ENCODE data around the gene CH25H. TPM values are rescaled to one million over a fixed set of nuclear protein-coding genes. Genes with fewer than 3 reads are reported as not detected.

Gene CH25H
- total RNA-seq, 1 experiment from 2014 or later: 0.10 TPM

DNA sequence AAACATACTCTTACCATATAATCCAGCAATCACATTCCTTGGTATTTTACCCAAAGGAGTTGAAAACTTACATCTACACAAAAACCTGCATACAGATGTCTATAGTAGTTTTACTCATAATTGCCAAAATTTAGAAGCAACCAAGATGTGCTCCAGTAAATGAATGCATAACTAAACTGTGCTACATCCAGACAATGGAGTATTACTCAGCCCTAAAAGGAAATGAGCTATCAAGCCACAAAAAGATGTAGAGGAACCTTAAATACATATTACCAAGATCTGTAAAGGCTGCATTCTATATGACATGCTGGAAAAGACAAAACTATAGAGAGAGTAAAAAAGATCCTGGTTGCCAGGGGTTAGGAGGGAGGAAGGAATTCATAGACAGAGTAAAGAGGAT lies 21.8 kb upstream of the CH25H start:
- POLR2A ChIA-PET: no interaction called here
- no peaks in the 10 kb centered on the region for H3K27me3 ChIP-seq (ENCODE audit: control insufficient read depth, insufficient read depth, low read length)
- in situ Hi-C loops (cut with HindIII; ENCODE audit: low pct_unique_long_range_greater_than_20kb, low sequenced_read_pairs) (no loop called here), intact Hi-C loops (cut with micrococcal nuclease; ENCODE audit: unreplicated experiment) (no loop called here)
- no peaks in the 10 kb centered on the region for H3K9me3 ChIP-seq (ENCODE audit: control insufficient read depth, insufficient read depth, low read depth, low read length)
- DNase-seq (ENCODE audit: low read depth, low spot score) (no peak), ATAC-seq (no peak)
- CTCF ChIA-PET: no interaction called here
- H3K4me1 ChIP-seq (ENCODE audit: control insufficient read depth, insufficient read depth, low read length): no peaks in the 10 kb centered on the region
- no peak overlapping the region for H3K27ac ChIP-seq (ENCODE audit: low read length)
- no peak overlapping the region for H3K4me3 ChIP-seq (ENCODE audit: low read depth in 2 of 2, low read length in 2 of 2)
- no peak for TF ChIP-seq SIN3A (IDR thresholded peaks at IDR 0.05; ENCODE audit: borderline replicate concordance, insufficient read depth, low read depth, low read length)
- TF ChIP-seq, protein P1, sequence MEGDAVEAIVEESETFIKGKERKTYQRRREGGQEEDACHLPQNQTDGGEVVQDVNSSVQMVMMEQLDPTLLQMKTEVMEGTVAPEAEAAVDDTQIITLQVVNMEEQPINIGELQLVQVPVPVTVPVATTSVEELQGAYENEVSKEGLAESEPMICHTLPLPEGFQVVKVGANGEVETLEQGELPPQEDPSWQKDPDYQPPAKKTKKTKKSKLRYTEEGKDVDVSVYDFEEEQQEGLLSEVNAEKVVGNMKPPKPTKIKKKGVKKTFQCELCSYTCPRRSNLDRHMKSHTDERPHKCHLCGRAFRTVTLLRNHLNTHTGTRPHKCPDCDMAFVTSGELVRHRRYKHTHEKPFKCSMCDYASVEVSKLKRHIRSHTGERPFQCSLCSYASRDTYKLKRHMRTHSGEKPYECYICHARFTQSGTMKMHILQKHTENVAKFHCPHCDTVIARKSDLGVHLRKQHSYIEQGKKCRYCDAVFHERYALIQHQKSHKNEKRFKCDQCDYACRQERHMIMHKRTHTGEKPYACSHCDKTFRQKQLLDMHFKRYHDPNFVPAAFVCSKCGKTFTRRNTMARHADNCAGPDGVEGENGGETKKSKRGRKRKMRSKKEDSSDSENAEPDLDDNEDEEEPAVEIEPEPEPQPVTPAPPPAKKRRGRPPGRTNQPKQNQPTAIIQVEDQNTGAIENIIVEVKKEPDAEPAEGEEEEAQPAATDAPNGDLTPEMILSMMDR (IDR thresholded peaks at IDR 0.05): no peak
- TF ChIP-seq POLR2AphosphoS5 (IDR thresholded peaks at IDR 0.05; ENCODE audit: low read depth, low read length): no peak
- no peak for TF ChIP-seq TCF7L2 (IDR thresholded peaks at IDR 0.05; ENCODE audit: low read depth, low read length)
- TF ChIP-seq, protein P2, sequence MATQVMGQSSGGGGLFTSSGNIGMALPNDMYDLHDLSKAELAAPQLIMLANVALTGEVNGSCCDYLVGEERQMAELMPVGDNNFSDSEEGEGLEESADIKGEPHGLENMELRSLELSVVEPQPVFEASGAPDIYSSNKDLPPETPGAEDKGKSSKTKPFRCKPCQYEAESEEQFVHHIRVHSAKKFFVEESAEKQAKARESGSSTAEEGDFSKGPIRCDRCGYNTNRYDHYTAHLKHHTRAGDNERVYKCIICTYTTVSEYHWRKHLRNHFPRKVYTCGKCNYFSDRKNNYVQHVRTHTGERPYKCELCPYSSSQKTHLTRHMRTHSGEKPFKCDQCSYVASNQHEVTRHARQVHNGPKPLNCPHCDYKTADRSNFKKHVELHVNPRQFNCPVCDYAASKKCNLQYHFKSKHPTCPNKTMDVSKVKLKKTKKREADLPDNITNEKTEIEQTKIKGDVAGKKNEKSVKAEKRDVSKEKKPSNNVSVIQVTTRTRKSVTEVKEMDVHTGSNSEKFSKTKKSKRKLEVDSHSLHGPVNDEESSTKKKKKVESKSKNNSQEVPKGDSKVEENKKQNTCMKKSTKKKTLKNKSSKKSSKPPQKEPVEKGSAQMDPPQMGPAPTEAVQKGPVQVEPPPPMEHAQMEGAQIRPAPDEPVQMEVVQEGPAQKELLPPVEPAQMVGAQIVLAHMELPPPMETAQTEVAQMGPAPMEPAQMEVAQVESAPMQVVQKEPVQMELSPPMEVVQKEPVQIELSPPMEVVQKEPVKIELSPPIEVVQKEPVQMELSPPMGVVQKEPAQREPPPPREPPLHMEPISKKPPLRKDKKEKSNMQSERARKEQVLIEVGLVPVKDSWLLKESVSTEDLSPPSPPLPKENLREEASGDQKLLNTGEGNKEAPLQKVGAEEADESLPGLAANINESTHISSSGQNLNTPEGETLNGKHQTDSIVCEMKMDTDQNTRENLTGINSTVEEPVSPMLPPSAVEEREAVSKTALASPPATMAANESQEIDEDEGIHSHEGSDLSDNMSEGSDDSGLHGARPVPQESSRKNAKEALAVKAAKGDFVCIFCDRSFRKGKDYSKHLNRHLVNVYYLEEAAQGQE (IDR thresholded peaks at IDR 0.05; ENCODE audit: insufficient read depth in 1 of 2, low read depth in 2 of 2, low read length in 1 of 2): no peak
- no TSS peak for BruUV-seq (replicated peaks)
- H3K36me3 ChIP-seq (ENCODE audit: control insufficient read depth, insufficient read depth, low read length): 0 out of 2 replicates have a peak, but pooled peaks cover 3% of the 10 kb centered on the region

DNA sequence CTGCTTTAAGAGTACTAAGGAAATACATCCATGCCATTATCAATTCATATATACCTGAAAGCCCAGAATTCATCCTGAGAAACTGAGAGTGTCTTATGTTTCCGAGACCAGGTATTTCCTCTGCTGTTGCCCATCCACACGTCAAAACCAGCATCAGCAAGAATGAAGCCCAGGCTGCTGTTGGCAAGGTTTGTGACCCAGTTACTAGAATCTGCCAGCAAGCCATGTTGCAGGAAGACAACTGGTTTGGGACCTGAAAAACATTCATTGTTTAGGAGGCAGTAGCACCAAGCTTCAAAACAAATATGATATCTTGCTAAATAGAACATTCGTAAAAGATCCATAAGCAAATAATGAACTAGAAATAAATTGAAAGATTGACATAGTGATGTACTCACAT lies 21.0 kb upstream of the CH25H start:
- intact Hi-C loops (cut with micrococcal nuclease; ENCODE audit: unreplicated experiment) (no loop called here), in situ Hi-C loops (cut with HindIII; ENCODE audit: low pct_unique_long_range_greater_than_20kb, low sequenced_read_pairs) (no loop called here)
- H3K9me3 ChIP-seq (ENCODE audit: control insufficient read depth, insufficient read depth, low read depth, low read length): no peaks in the 10 kb centered on the region
- no peak for DNase-seq (ENCODE audit: low read depth, low spot score)
- no peaks in the 10 kb centered on the region for H3K27me3 ChIP-seq (ENCODE audit: control insufficient read depth, insufficient read depth, low read length)
- no TSS peak for BruUV-seq (replicated peaks)
- H3K4me3 ChIP-seq (ENCODE audit: low read depth in 2 of 2, low read length in 2 of 2): no peak overlapping the region
- no peak for ATAC-seq
- CTCF ChIA-PET: no interaction called here
- POLR2A ChIA-PET: no interaction called here
- H3K36me3 ChIP-seq (ENCODE audit: control insufficient read depth, insufficient read depth, low read length): 0 out of 2 replicates have a peak, but pooled peaks cover 3% of the 10 kb centered on the region
- TF ChIP-seq TCF7L2 (IDR thresholded peaks at IDR 0.05; ENCODE audit: low read depth, low read length) (no peak), SIN3A (IDR thresholded peaks at IDR 0.05; ENCODE audit: borderline replicate concordance, insufficient read depth, low read depth, low read length) (no peak), POLR2AphosphoS5 (IDR thresholded peaks at IDR 0.05; ENCODE audit: low read depth, low read length) (no peak)
- TF ChIP-seq, protein P1 (IDR thresholded peaks at IDR 0.05): no peak
- TF ChIP-seq, protein P2 (IDR thresholded peaks at IDR 0.05; ENCODE audit: insufficient read depth in 1 of 2, low read depth in 2 of 2, low read length in 1 of 2): no peak
- H3K27ac ChIP-seq (ENCODE audit: low read length): no peak overlapping the region
- no peaks in the 10 kb centered on the region for H3K4me1 ChIP-seq (ENCODE audit: control insufficient read depth, insufficient read depth, low read length)

All from Panc1 (cell line).